Testis (tissue), 3 donors: ENCODE data around the gene CHRNA5. TPM values are rescaled to one million over a fixed set of nuclear protein-coding genes. Genes with fewer than 3 reads are reported as not detected.

Source experiments
- DNase-seq: peaks from one replicate; pipeline ENCODE4 v3.0.0-alpha.2; 2019
- H3K27ac ChIP-seq, 2 donors: fragments of 200-600 bp; sonication (generic); one replicate each; pipeline ENCODE4 v1.5.1; 2019
- H3K27me3 ChIP-seq: fragments of 200-600 bp; sonication (generic); one replicate; pipeline ENCODE4 v1.5.1; 2019
- H3K36me3 ChIP-seq: fragments of 200-600 bp; sonication (generic); one replicate; pipeline ENCODE4 v1.5.1; 2017; ENCODE audit warnings: low read depth; ENCODE audit errors: missing control alignments
- H3K4me1 ChIP-seq: fragments of 200-600 bp; sonication (generic); one replicate; pipeline ENCODE4 v1.5.1; 2019
- H3K4me3 ChIP-seq, 2 donors: fragments of 200-600 bp; sonication (generic); one replicate each; pipeline ENCODE4 v1.5.1; 2017 to 2019
- H3K9me3 ChIP-seq: fragments of 200-600 bp; sonication (generic); one replicate; pipeline ENCODE4 v1.5.1; 2017
- POLR2A ChIP-seq: fragments of 450-650 bp; IDR thresholded peaks from one replicate; pipeline ENCODE4 v1.6.1; 2017; ENCODE audit warnings: antibody characterized with exemption, mild to moderate bottlenecking, moderate library complexity
- WGBS, 2 donors: methylation state at CpG; one replicate each; pipeline ENCODE4 v1.1.5; 2018; 5-methylcytosine and 5-hydroxymethylcytosine counted together
- intact Hi-C: fragments of 100-400 bp; cut with DNase I; formaldehyde crosslinking; loops from one replicate; pipeline ENCODE4 v1.15.1; 2023; ENCODE audit warnings: low total_unique reads
- polyA plus RNA-seq: library from polyadenylated mRNA; stranded (reverse); fragments of 350-450 nt; fragmentation: Illumina TruSeq; extraction: RNeasy Lipid Tissue Mini Kit (QIAGEN cat#74804); gene quantifications from one replicate; pipeline ENCODE4 v1.2.3, GENCODE V29; 2014; ENCODE audit warnings: low read depth, low replicate concordance; ENCODE audit not compliant: insufficient read depth
- total RNA-seq, 2 donors: library from RNA; depleted of rRNA; stranded (reverse); fragments of >200 nt; gene quantifications; one replicate each; pipeline ENCODE4 v1.2.3, GENCODE V29; 2016
- TF ChIP-seq, protein P1 (sequence below), 3 experiments: fragments of 450-650 bp in 2 of 3; fragments of 200-600 bp in 1 of 3; sonication (generic) in 1 of 3; IDR thresholded peaks; one replicate each; pipeline ENCODE4 v1.5.1; 2016 to 2019; ENCODE audit warnings: antibody characterized with exemption in 3 of 3, mild to moderate bottlenecking in 2 of 3, moderate library complexity in 1 of 3

CHRNA5 gene
- total and polyA plus RNA-seq, 3 donors from 2014 or later, result 3.5 to 4.4 (median 3.7) TPM

- no peak for DNase-seq
- H3K27ac ChIP-seq, result no peak overlapping the region
- no peaks in the 10 kb centered on the region for H3K27me3 ChIP-seq
- no peaks in the 10 kb centered on the region for H3K36me3 ChIP-seq
- intact Hi-C loops, result no loop called here
- H3K4me3 ChIP-seq, result no peak overlapping the region
- H3K4me1 ChIP-seq, result no peaks in the 10 kb centered on the region
- no peaks in the 10 kb centered on the region for H3K9me3 ChIP-seq
- TF ChIP-seq POLR2A, result no peak
- TF ChIP-seq, protein P1, sequence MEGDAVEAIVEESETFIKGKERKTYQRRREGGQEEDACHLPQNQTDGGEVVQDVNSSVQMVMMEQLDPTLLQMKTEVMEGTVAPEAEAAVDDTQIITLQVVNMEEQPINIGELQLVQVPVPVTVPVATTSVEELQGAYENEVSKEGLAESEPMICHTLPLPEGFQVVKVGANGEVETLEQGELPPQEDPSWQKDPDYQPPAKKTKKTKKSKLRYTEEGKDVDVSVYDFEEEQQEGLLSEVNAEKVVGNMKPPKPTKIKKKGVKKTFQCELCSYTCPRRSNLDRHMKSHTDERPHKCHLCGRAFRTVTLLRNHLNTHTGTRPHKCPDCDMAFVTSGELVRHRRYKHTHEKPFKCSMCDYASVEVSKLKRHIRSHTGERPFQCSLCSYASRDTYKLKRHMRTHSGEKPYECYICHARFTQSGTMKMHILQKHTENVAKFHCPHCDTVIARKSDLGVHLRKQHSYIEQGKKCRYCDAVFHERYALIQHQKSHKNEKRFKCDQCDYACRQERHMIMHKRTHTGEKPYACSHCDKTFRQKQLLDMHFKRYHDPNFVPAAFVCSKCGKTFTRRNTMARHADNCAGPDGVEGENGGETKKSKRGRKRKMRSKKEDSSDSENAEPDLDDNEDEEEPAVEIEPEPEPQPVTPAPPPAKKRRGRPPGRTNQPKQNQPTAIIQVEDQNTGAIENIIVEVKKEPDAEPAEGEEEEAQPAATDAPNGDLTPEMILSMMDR (IDR thresholded peaks at IDR 0.05), result no peak
- 79 to 83% methylated on average over 6 to 8 of the region's 8 CpGs for WGBS, 2 donors
Observed at GRCh38 chr15:78627348-78627747, 62.0 kb downstream of the CHRNA5 start.

GRCh38 chr15:78628227-78628626 lies 62.9 kb downstream of the CHRNA5 start:
- intact Hi-C loops, result no loop called here
- no peak overlapping the region for H3K4me3 ChIP-seq

DNA sequence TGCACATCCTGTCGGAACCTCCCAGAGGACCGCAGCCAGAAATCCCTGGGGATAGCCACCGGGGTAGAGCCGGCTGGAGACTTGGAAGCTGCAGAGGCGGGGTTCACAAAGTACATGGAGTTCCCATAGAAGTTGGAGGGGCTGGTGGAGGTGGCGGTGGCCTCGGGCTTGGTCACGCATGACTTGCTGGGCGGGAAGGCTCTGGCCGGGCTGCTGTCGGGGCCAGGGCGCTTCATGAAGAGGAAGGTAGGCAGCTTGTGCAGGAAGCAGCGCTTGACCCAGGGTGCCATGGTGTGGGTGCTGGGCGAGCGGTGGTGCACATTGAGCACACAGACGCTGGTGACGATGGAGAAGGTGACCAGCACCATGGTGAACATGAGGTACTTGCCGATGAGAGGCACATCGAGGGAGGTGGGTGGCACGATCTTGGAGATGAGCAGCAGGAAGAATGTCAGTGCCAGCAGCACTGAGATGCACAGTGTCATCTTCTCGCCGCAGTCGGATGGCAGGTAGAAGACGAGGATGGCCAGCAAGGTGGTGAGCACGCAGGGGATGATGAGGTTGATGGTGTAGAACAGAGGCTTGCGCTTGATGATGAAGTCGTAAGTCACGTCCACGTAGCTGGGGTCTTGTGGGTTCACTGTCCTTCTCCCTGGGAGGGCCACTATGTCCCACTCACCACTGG lies 63.9 kb downstream of the CHRNA5 start:
- Histone ChIP-seq H3K9me3 (no peaks in the 10 kb centered on the region), H3K36me3 (no peaks in the 10 kb centered on the region), H3K27me3 (no peaks in the 10 kb centered on the region), H3K4me1 (no peaks in the 10 kb centered on the region), H3K27ac (no peak overlapping the region), H3K4me3 (no peak overlapping the region)
- TF ChIP-seq POLR2A, result no peak
- TF ChIP-seq, protein P1 (IDR thresholded peaks at IDR 0.05), result no peak
- DNase-seq, result no peak
- intact Hi-C loops, result no loop called here
- whole genome bisulfite sequencing, 2 donors, result 87 to 94% methylated on average over 29 of the region's 29 CpGs

More at GRCh38 chr15:78628227-78628626, 62.9 kb downstream of the CHRNA5 start:
- H3K36me3 ChIP-seq, result no peaks in the 10 kb centered on the region
- WGBS, 2 donors, result 88 to 91% methylated on average over 6 of the region's 6 CpGs
- TF ChIP-seq, protein P1 (IDR thresholded peaks at IDR 0.05), result no peak
- no peak for TF ChIP-seq POLR2A
- no peaks in the 10 kb centered on the region for H3K9me3 ChIP-seq
- no peaks in the 10 kb centered on the region for H3K27me3 ChIP-seq
- no peaks in the 10 kb centered on the region for H3K4me1 ChIP-seq
- H3K27ac ChIP-seq, result no peak overlapping the region
- no peak for DNase-seq

DNA sequence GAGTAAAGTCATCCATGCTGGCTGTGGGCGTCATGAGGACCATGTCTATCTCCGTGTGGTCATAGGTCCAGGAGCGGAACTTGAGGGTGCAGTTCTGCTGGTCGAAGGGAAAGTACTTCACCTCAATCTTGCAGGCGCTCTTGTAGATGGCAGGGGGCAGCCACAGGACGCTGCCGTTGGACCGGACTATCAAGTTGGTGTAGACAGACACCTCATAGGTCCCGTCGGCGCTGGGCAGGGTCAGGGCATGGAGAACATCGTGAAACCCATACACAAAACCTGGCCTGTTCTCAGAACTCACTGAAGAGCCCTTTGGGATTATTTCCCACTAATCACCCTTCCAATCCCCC lies 64.4 kb downstream of the CHRNA5 start:
- Histone ChIP-seq H3K4me1 (no peaks in the 10 kb centered on the region), H3K4me3 (no peak overlapping the region), H3K9me3 (no peaks in the 10 kb centered on the region), H3K36me3 (no peaks in the 10 kb centered on the region), H3K27me3 (no peaks in the 10 kb centered on the region), H3K27ac (no peak overlapping the region)
- TF ChIP-seq POLR2A, result no peak
- TF ChIP-seq, protein P1 (IDR thresholded peaks at IDR 0.05), result no peak
- intact Hi-C loops, result no loop called here
- no peak for DNase-seq
- 95 to 96% methylated on average over 12 of the region's 12 CpGs for WGBS, 2 donors
